Measurements from ENCODE around the gene SLC7A4.
A peak's percentile ranks its signal among the peaks of the same experiment; 100 is the strongest.
"Not testable (repeated sequence)": the region's sequence is repeated elsewhere in the genome, so short reads cannot be mapped to it uniquely, and the experiment has no call there.

The SLC7A4 gene

DNA sequence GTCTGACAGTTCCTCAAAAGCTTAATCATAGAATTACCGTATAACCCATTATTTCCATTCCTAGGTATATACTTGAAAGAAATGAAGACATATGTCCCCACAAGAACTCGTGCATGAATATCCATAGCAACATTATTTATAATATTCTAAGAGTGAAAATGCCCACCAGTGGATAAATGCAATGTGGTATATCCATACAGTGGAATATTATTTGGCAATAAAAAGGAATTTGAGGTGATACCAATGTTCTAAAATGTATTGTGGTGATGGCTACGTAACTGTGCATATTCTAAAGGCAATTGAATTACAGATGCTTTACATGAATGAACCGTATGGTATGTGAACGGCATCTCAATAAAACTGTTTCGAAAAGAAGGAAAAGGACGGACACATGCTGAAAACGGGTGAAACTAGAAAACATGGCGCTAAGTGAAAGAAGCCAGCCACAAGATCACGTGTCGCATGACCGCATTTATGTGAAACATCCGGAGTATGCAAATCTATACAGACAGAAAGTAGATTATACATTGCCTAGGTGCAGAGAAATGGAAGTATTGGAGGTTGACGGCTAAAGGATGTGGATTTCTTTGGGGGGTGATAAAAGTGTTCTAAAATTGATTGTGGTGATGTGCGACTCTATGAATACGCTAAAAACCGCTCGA is 29.4 kb upstream of the SLC7A4 start:
- DNase-seq: not testable (repeated sequence)

DNA sequence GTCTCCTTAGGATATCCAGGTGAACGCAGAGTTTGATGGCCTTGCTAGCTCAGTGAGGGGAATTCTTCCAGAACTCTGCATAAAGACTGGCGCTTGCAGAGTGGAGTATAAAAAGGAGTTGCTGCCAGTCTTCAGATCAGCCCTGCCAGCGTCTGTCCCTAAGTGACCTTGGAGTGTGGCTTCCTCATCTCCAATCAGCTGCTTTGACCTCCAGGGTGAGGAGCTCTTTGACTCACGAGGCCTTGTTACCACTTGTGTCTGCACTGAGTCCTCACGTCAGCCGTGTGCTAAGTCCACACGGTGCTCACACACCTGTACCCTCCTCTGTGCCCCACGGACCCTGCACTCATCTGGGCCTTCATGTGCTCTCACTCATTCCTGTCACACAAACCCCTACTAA is 28.0 kb upstream of the SLC7A4 start:
- DNase-seq: not testable (repeated sequence)

DNA sequence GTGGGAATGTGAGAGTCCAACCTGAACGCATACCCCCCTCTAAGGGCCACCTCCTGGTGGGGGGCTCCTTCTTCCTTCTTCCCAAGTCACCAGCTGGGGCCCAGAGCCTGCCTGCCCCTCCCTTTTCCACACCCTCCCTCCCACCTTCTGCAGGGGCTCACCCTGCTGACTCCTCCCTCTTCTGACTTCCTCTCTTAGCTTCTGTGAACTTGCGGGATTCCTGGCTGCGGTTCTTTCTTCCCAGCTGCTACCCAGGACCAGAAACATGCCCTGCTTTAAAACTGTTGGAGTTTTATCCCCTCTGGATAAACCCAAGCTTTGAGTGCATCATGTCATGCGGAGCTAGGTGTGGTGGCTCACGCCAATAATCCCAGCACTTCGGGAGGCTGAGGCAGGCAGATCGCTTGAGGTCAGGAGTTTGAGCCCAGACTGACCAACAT is 23.5 kb upstream of the SLC7A4 start:
- no peak for DNase-seq

DNA sequence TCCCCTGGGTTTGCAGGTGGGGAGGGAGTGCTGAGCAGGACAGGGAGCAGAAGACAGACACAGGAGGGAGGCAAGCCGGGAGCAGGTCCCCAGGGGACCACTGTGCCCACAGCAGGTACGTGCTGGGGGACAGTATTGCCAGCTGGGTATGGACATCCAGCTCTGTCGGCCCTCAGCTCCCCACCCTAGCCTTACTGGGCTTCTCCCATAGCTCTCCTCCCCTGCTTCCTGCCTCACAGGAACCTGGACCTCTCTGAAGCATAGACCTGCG is 23.1 kb upstream of the SLC7A4 start:
- DNase-seq: no peak

DNA sequence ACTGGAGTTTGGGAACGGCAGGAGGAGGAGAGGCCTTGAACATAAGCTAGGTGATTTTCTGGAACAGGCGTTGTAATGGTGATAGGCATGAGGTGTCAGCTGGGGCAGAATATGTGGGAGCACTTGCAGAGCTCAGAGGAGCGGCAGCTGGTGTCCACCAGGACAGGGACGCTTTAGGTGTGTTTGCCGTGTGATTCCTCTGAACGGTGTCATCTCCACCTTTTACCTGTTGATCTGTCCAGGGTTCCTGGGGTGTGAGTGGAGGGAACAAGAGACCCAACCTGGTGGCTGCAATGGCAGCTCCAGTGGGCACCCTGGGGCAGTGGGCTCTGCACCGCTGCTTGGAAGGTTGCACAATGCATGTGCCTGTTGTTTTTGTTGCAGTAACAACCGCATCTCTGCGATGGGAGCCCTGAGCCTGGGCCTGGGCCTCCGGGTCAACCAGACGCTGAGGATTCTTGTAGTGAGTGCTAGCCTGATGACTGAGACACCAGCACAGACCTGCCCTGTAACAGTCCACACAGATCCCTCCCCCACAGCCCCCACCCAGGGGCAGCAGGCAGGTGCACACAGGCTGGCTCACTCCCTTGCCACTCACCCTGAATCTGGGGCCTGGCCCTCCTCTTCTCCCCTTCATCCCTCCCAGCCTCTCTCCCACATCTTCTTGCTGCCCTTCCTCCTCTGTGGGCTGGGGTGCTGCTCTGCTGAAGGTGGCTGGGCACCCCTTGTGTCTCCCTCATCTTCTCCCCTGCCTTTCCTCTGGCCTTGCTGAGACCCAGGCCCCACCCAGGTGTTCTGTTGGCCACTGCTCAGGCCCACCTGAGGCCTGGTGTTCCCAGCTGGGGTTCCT is 22.6 kb upstream of the SLC7A4 start:
- DNase-seq: no peak

DNA sequence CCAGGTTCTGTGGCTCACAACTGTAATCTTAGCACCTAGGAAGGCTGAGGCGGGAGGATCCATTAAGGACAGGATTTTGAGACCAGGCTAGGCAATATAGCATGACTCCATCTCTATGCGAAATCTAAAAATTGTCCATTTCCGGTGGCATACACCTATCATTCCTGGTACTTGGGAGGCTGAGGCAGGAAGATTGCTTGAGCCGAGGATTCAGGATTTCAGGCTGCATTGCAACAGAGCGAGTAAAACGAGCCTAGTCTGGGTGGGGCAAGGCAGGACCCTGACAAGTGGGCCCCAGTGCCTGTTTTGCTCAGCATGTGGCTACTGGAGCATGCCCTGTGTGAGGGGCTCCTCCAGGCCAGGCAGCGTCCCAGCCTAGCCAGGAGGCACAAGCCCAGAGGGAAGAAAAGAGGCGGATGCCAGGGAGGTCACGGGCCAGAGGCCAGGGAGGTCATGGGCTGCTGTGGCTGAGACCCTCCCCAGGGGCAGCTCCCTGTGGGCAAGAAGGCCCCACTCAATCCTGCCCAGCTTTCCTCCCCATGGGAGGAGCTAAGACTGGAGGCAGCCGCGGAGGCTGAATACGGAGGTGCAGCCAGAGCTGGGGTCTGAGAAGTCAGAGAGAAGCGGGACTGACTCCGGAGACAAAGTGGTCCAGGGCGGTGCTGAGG is 21.8 kb upstream of the SLC7A4 start:
- no peak for DNase-seq

DNA sequence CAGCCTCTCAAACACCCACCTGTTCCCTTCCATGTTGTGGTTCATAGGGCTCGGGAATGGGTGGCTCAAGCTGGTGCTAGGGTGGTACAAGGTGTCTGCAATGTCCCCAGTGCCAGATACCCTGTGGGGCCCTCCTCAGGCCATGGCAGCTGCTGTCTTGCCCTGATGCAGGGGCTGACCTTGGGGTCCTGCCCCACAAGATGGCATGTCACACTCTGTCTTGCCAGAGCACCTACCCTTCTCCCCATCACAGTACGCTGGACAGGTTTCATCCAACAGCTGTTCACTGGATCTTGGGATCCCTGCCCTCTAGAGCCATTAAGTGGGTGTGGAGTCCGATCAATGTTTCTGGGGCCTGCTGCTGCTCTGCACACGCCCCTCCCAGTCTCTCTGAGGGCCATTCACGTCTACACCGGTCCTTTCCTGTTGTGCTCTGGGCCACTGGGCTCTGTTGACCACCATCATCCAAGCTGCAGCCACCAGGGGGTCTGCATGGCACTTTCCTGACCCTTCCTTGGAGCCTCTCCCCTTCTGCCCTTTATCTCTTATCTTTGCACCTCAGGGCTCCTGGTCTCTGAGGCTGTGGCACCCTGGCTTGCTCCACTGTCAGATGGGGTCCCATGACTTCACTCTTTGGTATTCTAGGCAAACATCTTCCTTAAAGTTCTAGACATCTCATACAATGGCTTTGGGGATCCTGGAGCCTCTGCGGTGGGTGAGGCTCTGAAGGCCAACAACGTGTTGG is 20.5 kb upstream of the SLC7A4 start:
- DNase-seq: no peak

DNA sequence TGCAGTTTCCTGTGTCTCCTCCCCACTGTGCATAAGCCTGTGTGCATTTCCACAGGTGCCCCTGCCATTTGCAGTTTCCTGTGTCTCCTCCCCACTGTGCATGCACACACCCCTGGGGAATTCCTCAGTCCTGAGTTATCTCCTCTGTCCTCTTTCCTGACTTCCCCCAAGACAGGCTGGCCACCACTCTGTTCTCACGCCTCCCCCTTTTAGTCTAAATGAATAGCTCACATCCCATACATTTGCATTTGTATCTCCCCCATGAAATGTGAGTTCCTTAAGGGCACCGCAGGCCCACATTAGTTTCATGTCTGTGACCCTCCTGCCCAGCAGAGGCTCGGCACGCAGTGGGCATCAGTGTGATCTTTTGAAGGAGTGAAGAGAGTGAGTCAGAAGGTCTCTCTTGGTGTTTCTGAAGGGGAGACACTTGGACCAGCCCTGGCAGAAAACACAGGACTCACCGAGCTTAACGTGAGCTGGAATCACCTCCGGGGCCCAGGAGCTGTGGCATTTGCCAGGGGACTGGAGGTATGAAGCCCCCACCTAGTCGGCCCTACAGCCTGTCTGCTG is 19.6 kb upstream of the SLC7A4 start:
- no peak for DNase-seq

DNA sequence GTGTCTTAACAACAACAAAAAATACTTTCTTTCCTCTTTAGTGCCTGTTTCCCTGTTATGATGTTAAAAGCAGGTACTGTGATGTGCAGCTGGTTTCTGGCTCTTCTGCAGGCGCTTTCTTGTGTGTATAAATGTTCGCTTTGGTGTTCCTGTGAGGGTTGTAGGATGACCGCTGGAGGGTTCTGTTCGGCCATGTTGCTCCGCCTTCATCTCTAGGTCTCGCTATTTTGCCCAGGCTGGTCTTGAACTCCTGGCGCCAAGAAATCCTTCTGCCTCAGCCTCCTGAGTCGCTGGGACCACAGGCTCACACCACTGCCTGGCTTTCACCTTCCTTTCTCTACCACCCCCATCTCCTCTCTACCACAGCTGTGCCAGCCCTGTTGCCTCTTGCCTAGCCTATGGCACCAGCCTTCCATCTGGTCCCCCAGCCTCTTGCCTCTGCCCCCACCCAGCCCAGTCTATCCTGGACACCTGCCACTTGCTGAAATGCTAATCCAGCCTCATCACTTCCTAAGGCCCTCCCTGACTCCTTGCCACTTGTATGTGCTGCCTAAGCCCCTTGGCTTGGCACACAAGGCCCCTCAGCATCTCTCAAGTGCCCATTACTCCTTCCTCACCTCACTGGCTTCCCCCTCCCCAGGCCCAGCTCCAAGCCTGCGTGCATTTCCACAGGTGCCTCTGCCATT is 18.9 kb upstream of the SLC7A4 start:
- no peak for DNase-seq

DNA sequence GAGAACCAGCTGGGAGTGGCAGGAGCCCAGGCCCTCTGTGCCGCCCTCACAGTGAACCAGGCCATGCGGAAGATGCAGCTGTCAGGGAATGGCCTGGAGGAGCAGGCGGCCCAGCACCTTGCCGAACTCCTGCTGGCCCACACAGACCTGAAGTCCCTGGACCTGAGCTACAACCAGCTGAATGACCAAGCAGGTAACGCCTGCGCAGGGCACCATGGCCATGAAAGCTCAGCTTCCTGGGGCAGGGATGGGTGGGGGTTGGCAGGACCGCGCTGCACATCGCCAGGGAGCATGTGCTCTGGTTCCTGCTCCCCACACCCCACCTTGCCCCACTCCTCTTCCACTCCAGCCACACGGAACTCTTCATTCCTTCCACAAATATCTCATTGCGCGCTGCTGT is 16.6 kb upstream of the SLC7A4 start:
- not testable (repeated sequence) for DNase-seq

DNA sequence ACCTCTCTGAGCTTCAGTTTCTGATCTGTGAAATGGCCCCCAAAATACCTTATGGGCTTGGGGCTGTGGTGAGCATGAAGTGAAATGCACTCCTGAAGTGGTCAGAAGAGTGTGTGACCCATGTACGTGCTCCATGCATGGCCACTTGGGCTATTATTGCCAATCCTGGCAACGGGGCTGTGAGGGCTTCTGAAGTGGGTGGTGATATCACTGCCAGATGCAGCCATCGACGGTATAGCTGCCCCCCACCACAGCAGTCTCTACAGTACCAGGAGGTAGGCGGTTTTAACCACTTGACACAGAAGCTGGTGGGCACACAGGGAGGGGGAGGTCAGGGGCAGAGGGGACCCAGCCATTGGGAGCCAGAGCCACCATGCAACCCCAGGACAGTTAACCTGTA is 16.1 kb upstream of the SLC7A4 start:
- DNase-seq: not testable (repeated sequence)

DNA sequence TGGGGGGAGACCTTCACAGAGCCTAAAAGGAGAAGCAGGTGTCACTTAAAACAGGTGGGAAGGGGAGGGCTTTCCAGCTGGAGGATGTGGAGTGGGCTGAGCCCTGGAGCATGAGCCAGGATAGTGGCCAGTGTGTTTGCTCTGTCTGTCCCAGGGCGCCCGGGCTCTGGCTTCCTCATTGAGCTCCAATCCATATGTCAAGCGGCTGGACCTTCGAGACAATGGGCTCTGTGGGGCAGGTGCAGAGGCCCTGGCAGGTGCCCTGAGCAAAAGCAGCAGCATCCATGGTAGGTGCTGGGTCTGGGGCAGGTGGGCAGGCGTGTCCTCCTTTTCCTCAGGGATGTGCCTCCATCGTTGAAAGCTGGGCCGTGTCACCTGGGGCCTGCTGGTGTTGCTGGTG is 15.4 kb upstream of the SLC7A4 start:
- peak; percentile 56 for DNase-seq

DNA sequence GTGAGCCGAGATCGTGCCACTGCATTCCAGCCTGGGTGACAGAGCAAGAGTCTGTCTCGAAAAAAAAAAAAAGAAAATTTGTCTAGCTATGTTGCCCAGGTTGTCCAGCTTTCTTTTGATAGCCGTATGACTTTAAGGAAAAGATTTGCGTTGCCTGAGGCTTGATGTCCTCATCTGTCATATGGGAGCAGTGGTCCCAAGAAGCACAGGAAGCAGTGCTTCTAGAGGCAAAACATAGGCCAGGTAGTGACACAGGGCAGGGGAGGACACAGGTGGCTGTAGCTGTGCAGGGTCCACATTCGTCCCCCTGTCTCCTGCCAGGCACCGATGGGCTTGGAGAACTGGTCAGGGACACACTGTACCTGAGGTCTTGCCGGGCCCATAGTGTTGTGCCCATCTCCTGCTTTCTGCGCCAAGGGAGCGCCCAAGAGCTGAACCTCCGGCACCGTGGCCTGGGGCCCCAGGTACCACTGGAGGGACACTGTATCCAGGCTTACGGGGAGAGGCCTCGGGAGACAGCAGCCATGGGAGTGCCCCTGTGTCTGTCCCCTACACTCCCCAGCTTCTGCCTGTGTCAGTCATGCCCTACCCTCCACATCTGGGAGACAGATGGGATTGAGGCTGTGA is 14.8 kb upstream of the SLC7A4 start:
- DNase-seq: no peak

DNA sequence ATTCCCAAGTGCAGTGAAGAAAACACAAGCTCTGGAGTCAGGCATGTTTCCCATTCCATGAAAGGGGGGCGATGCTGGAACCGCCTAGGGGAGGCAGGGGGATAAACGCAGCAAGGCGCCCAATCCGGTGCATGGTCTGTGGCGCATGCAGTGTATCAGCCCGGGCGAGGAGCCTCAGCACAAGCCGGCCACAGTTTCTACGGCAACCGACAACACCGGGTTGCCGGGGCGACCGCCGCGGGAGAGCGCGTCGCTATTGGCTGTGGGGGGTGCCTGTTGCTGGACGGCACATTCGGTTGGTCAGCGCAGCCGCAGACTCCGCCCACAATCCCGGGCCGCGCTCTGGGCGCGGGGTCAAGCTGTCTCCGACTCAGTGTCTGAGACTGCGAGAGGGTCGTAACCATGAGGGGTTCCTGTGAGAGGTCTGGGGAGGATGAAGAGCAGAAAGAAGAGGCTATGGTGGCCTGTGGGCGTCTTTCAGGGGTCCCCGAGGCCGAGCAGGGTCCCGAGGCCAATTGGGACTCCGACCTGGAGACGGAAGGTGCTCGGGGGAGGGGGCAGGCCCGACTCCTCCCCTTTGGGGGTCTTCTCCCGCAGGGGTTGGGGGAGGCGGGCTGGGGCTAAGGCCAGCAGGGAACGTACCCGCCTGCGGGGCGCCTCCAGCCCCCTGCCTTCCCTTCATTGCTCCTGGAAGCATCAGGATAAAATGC is 13.4 kb upstream of the SLC7A4 start, which contains the start of gene LRRC74B:
LRRC74B (plus strand) TSS at position 362 of the 710 bp plus-strand sequence; CDS start at position 403, 41 bp downstream.
- peak; percentile 88 for DNase-seq

DNA sequence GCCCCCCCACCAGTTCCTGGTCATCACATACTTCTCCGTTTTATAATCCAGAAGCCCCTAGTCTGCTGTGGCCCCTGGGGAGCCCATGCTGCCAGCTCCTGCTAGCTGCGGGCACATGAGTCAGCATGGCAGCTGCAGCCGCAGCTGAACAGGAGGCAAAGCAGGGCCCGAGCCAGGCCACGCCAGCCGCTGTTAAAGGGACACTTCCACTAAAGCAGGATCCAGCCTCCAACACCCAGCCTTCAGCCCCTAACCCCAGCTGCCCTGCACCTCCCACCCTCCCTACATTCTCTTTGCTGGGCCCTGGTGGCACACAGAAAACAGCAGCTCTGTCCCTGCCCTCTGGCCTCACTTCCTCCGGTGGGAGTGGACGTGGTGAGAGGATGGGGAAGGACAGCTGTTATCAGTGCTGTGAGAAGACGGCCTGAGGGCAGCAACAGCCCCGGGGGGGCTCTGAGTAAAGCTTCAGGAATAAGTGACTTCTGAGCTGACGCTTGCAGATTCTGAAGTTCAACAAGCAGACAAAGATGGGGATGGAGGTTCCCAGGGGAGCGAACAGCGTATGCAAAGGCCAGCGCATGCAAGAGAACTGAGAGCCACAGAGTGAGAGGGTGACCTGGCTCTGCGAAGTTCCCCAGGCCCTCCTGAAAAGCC is 12.7 kb upstream of the SLC7A4 start:
- DNase-seq: no peak

DNA sequence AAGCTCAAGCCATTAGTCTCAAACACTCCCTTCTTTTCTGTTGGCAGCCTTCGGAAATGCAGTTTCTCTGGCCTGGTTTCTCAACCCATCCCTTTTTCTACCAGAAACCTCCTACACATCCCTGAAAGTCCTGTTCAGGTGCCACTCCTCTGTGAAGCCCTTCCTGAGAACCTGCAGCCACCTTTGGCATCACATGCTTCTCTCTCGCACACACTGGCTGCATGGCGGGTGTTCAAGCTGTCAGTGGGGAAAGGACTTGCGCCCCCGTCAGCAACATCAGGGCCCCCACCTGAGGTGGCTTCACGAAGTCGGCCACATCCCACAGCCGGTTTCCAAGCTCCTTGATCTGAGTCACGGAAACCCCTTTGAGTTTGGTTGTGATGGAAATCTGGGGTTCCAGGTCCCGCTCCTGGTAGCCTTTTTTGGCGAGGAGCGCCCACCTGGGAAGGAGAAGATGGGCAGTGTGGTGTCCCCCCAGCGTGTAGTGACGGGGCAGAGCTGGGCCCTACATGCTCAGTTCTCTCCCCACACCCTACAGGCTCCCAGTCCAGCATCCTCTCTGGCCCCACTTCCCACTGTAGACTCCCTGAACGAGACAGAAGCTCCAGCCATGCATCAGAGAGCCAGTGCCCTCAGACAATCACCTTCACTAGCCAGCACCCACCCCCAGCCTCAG is 11.6 kb upstream of the SLC7A4 start:
- no peak for DNase-seq

DNA sequence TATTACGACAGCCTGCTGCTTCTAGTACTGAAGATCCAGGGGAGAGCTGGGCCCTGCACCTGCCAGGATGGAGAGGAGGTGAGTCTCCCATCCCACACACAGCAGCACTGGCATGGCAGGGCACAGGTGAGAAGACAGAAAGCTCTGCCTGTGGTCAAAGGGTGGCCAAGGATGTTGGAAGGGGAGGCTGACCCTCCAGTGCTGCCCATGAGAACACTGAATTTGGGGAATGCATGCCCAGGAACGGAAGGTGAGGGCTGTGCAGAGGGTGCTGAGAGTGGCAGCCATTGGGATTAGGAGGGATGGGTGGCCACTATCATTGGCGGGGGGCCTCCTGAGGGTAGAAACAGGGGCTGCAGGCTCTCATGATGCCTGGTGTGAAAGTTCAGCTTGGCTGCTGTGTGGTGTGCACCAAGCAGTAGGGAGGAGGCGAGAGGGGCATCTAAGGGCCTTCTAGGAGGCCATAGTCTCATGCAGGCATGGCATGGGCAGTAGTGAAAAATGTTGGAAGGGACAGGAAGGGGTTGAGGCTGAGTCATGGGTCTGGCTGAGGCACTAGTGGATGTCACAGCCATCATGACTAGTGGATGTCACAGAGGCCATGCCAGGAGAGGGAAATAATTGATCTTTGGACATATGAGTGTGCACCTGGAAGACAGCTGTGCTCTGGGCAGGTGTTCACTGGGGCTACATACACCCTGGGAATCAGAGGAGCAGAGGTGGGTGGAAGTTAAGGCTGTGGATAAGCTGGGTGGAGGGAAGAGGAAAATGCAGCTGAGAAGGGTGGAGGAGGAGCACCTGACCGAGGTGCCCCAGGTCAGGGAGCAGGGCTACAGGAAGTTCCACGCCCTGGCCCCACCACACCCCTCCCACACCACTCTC is 10.9 kb upstream of the SLC7A4 start:
- no peak for DNase-seq

DNA sequence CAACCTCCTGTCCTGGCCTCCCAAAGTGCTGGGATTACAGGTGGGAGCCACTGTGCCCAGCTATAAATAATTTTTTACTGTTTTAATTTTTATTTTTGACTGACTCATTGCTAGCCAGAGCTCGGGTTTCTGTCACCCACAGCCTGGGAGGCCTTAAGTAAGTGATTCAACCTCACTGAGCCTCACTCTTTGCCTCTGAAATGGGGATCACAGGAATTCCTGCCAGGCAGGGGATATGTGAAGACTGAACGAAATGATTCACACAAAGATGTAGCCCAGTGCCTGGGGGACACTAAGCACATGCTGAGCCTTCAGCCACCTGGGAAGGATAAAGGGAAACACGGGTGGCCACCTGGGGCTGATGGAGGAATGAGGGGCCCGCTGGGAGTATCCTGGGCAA is 9.6 kb upstream of the SLC7A4 start:
- no peak for DNase-seq

DNA sequence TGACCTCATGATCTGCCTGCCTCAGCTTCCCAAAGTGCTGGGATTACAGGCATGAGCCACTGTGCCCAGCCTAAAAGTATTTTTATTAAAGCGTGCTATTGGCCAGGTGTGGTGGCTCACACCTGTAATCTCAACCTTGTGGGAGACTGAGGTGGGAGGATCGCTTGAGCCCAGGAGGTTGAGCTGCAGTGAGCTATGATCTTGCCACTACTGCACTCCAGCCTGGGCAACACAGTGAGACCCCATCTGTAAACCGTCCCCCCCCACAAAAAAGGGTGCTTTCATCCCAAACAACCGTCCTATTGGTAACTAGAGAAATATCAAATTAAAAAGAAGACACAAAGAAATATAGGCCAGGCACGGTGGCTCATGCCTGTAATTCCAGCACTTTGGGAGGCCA is 6.8 kb upstream of the SLC7A4 start:
- not testable (repeated sequence) for DNase-seq

Data from NCI-H345 (cell line).